K562 (cell line): Measurements from ENCODE around the gene CACNA1S. TPM values are rescaled to one million over a fixed set of nuclear protein-coding genes. Genes with fewer than 3 reads are reported as not detected.

Source experiments
- ATAC-seq: fragments of 200-7000 bp; cut with Tn5 transposase; 3 replicates; pipeline ENCODE4 v1.9.1; 2020; ENCODE audit warnings: moderate library complexity
- BruUV-seq: library from RNA; stranded (reverse); fragments of 400-500 nt; replicated peaks from 2 replicates; lab custom pipeline; 2021; lab: Mats Ljungman, UMichigan
- CTCF ChIA-PET: fragments of 300-600 bp; formaldehyde crosslinking; extraction: SDS; loops from one replicate; lab custom pipeline; 2021; ENCODE audit warnings: low intra/inter-chr PET ratio; lab: Yijun Ruan, JAX
- POLR2A ChIA-PET: fragments of 300-600, 350-650 bp; sonication (Branson Sonifier 250); formaldehyde crosslinking; extraction: SDS; loops from one replicate; lab custom pipeline; 2021; ENCODE audit warnings: antibody characterized with exemption, inconsistent platforms; lab: Yijun Ruan, JAX
- DNase-seq, 4 experiments: peaks; one replicate each; pipeline versions ENCODE4 v3.0.0 to v3.0.0-alpha.2; 2011 to 2018; ENCODE audit warnings: low spot score in 3 of 4, mixed read lengths in 3 of 4; ENCODE audit errors: extremely low read depth in 1 of 4
- FAIRE-seq: peaks from 2 replicates; lab custom pipeline; 2011; peaks lifted over from hg19 to GRCh38; lab: Jason Lieb, UNC
- H2AFZ ChIP-seq: 2 replicates; pipeline ENCODE4 v1.6.0; 2011; ENCODE audit warnings: low read depth, low read length, control low read depth, inconsistent platforms
- H3K27ac ChIP-seq: fragments of 200-600 bp; 3 replicates; pipeline ENCODE4 v1.8.0; 2011; ENCODE audit warnings: low read depth, mild to moderate bottlenecking, control low read depth, inconsistent platforms, low read length, moderate library complexity, mixed read lengths; ENCODE audit errors: extremely low read depth
- H3K27me3 ChIP-seq, 2 experiments: fragments of 300-600 bp in 1 of 2; 2 replicates in 1 of 2; 3 replicates in 1 of 2; pipeline versions ENCODE4 v1.6.0 to v1.8.0; 2011; ENCODE audit warnings: inconsistent platforms in 2 of 2, low read length in 2 of 2, mild to moderate bottlenecking in 1 of 2, mixed read lengths in 1 of 2, moderate library complexity in 1 of 2; ENCODE audit not compliant: control insufficient read depth in 2 of 2, insufficient read depth in 2 of 2
- H3K36me3 ChIP-seq: fragments of 300-600 bp; 3 replicates; pipeline ENCODE4 v1.8.0; 2011; ENCODE audit warnings: mild to moderate bottlenecking, low read length, inconsistent platforms; ENCODE audit not compliant: control insufficient read depth, insufficient read depth
- H3K4me1 ChIP-seq, 2 experiments: fragments of 200-600 bp in 1 of 2; replicated peaks in 1 of 2; 2 replicates in 1 of 2; 3 replicates in 1 of 2; pipeline versions ENCODE4 v1.5.1 to v1.8.0; 2011; ENCODE audit warnings: inconsistent platforms in 2 of 2, low read length in 2 of 2, mild to moderate bottlenecking in 1 of 2, mixed read lengths in 1 of 2, moderate library complexity in 1 of 2; ENCODE audit not compliant: control insufficient read depth in 2 of 2, insufficient read depth in 2 of 2
- H3K4me2 ChIP-seq: 2 replicates; pipeline ENCODE4 v1.6.1; 2011; ENCODE audit warnings: low read length, control low read depth, inconsistent platforms, mixed read lengths; ENCODE audit not compliant: insufficient read depth
- H3K4me3 ChIP-seq: fragments of 200-600 bp; sonication (generic), shearing (Covaris generic); 2 replicates; pipeline ENCODE4 v1.5.1; 2016; ENCODE audit warnings: control low read depth, inconsistent platforms
- H3K79me2 ChIP-seq: fragments of 200-600 bp; 3 replicates; pipeline ENCODE4 v1.8.0; 2011; ENCODE audit warnings: low read length, inconsistent platforms; ENCODE audit not compliant: control insufficient read depth, insufficient read depth
- H3K9ac ChIP-seq, 2 experiments: 2 replicates each; pipeline versions ENCODE4 v1.6.0 to v1.6.1; 2011; ENCODE audit warnings: low read depth in 2 of 2, low read length in 2 of 2, control low read depth in 1 of 2, inconsistent platforms in 1 of 2, mild to moderate bottlenecking in 1 of 2, mixed read lengths in 1 of 2; ENCODE audit not compliant: insufficient read depth in 1 of 2
- H3K9me1 ChIP-seq: one replicate; pipeline ENCODE4 v1.6.0; 2011; ENCODE audit warnings: inconsistent platforms, mild to moderate bottlenecking, low read length, moderate library complexity; ENCODE audit not compliant: control insufficient read depth, insufficient read depth
- H3K9me3 ChIP-seq: replicated peaks from 2 replicates; pipeline ENCODE4 v1.5.1; 2011; ENCODE audit warnings: low read depth, low read length, inconsistent platforms; ENCODE audit not compliant: control insufficient read depth, insufficient read depth
- H4K20me1 ChIP-seq: replicated peaks from 2 replicates; pipeline ENCODE4 v1.6.1; 2011; ENCODE audit warnings: low read length, inconsistent platforms, mixed read lengths; ENCODE audit not compliant: control insufficient read depth, insufficient read depth
- CC2D1A ChIP-seq: fragments of 450-650 bp; IDR thresholded peaks from 2 replicates; pipeline ENCODE4 v1.6.1; 2017; ENCODE audit warnings: mild to moderate bottlenecking
- CREM ChIP-seq: IDR thresholded peaks from 2 replicates; pipeline ENCODE4 v1.6.1; 2014; ENCODE audit warnings: antibody characterized with exemption, low read depth
- HMGN3 ChIP-seq: IDR thresholded peaks from 2 replicates; pipeline ENCODE4 v1.6.1; 2011; ENCODE audit warnings: borderline replicate concordance, low read depth, mild to moderate bottlenecking, mixed read lengths, low read length; ENCODE audit not compliant: insufficient read length; ENCODE audit errors: extremely low read depth
- ILF3 ChIP-seq: fragments of 450-650 bp; IDR thresholded peaks from 2 replicates; pipeline ENCODE4 v1.6.1; 2018; ENCODE audit warnings: antibody characterized with exemption, mild to moderate bottlenecking, moderate library complexity, borderline replicate concordance
- KAT2B ChIP-seq: IDR thresholded peaks from one replicate; pipeline ENCODE4 v1.6.1; 2012; ENCODE audit warnings: low read depth, mild to moderate bottlenecking, control low read depth, inconsistent platforms, low read length, moderate library complexity
- LEF1 ChIP-seq: fragments of 450-650 bp; IDR thresholded peaks from 2 replicates; pipeline ENCODE4 v1.6.1; 2016; ENCODE audit warnings: mild to moderate bottlenecking
- NFIC ChIP-seq: fragments of 450-650 bp; IDR thresholded peaks from 2 replicates; pipeline ENCODE4 v1.6.1; 2017; ENCODE audit warnings: mild to moderate bottlenecking, inconsistent platforms
- PBX2 ChIP-seq, 2 experiments: IDR thresholded peaks in 1 of 2; conservative IDR thresholded peaks in 1 of 2; 2 replicates each; pipeline ENCODE4 v1.6.1; 2016; ENCODE audit warnings: low read depth in 2 of 2, mild to moderate bottlenecking in 1 of 2, missing compliant biosample characterization in 1 of 2, missing genetic modification characterization in 1 of 2, moderate library complexity in 1 of 2
- RFX1 ChIP-seq: fragments of 450-650 bp; IDR thresholded peaks from 2 replicates; pipeline ENCODE4 v1.6.1; 2016; ENCODE audit warnings: mild to moderate bottlenecking, moderate library complexity
- RREB1 ChIP-seq: fragments of 250-450 bp; sonication (Bioruptor Pico); IDR thresholded peaks from 2 replicates; pipeline ENCODE4 v1.4.0; 2020
- TAF9B ChIP-seq: fragments of 450-650 bp; IDR thresholded peaks from 2 replicates; pipeline ENCODE4 v1.6.1; 2018; ENCODE audit warnings: mild to moderate bottlenecking; ENCODE audit not compliant: partially characterized antibody
- WGBS: fragments of 100-300 bp; shearing (Covaris generic); methylation state at CpG from one replicate; pipeline ENCODE4 v1.1.6; 2016; ENCODE audit warnings: low coverage, mixed read lengths; ENCODE audit not compliant: insufficient coverage; ENCODE audit errors: missing lambda C conversion rate; 5-methylcytosine and 5-hydroxymethylcytosine counted together
- in situ Hi-C: fragments of 300-500 bp; cut with MboI; formaldehyde crosslinking; loops from 4 replicates; pipeline ENCODE4 v1.15.0; 2018; ENCODE audit warnings: inconsistent platforms, mixed read lengths
- intact Hi-C: fragments of 100-400 bp; cut with micrococcal nuclease; formaldehyde crosslinking; loops from 2 replicates; pipeline ENCODE4 v1.14.2; 2022
- polyA plus RNA-seq, 8 experiments: library from polyadenylated mRNA; depleted of rRNA in 4 of 8; stranded (reverse) in 5 of 8; unstranded in 3 of 8; fragments of >200 nt; fragmentation: Nextera tagmentation in 2 of 8; fragmentation: Illumina TruSeq in 1 of 8; extraction: Ambion mirVana in 2 of 8; extraction: Trizol in 1 of 8; gene quantifications; 2 replicates each; pipeline versions ENCODE4 v1.2.1 to v1.2.3, GENCODE V29; 2011 to 2014; ENCODE audit warnings: inconsistent platforms in 1 of 8, missing spikeins in 1 of 8
- total RNA-seq, 7 experiments: library from RNA; depleted of rRNA in 6 of 7; stranded (reverse); fragments of >200 nt in 6 of 7; fragmentation: Illumina TruSeq in 2 of 7; extraction: Trizol in 2 of 7; gene quantifications; 2 replicates each; pipeline versions ENCODE4 v1.2.1 to v1.2.3, GENCODE V29; 2011 to 2021; ENCODE audit warnings: low replicate concordance in 1 of 7

CACNA1S gene
- total and polyA plus RNA-seq, 9 of the 15 experiments (the other 6 are each of a cell fraction or from before 2014, with no cell fraction given): not detected

GRCh38 chr1:201153474-201154388, 41.5 kb upstream of the CACNA1S start:
- intact Hi-C loops (loop anchor here (1.0 kb wide), 1 partner anchor 17 kb away; no protein-coding TSS in a partner anchor), in situ Hi-C loops (no loop called here)
- peak; percentile 76 for FAIRE-seq
- Histone ChIP-seq H3K27ac (peak overlapping the region; percentile 93), H3K9me1 (no peaks in the 10 kb centered on the region), H3K4me1 (peaks cover 13 to 29% of the 10 kb centered on the region in 2 experiments), H3K4me2 (peak overlapping the region; percentile 91), H3K9me3 (no peaks in the 10 kb centered on the region), H3K79me2 (peaks cover 12% of the 10 kb centered on the region; the same call in 2 of the 3 replicates), H3K4me3 (peak overlapping the region; percentile 66), H3K27me3 (no peaks in the 10 kb centered on the region), H4K20me1 (peaks cover 6% of the 10 kb centered on the region; the same call in 1 of the 2 replicates), H3K36me3 (peaks cover 41% of the 10 kb centered on the region), H3K9ac (peak overlapping the region; percentile 79 to 89), H2AFZ (peak overlapping the region; percentile 100)
- peak; percentile 80 for ATAC-seq
- DNase-seq: peak; percentile 80 to 91 (median 89)
- ChIA-PET CTCF (interaction anchor here (2.1 kb wide), 1 partner anchor 69 kb away, joined by 5 read pairs; no protein-coding TSS in a partner anchor), POLR2A (interaction anchor here (0.7 to 9.8 kb wide), 7 partner anchors 10 to 160 kb away, joined by 3 to 121 read pairs (median 6); no protein-coding TSS in a partner anchor)
- WGBS: 1% methylated on average over 37 of the region's 37 CpGs
- BruUV-seq: TSS peak; percentile 41
- peak; percentile 85 for TF ChIP-seq NFIC
- peak; percentile 37; the same call in 1 of the 2 replicates for TF ChIP-seq RREB1 (CRISPR knock-in tag)
- TF ChIP-seq KAT2B: no peak
- TF ChIP-seq CC2D1A: peak; percentile 88
- TF ChIP-seq PBX2 (CRISPR knock-in tag; IDR thresholded peaks at IDR 0.05; ENCODE audit: low read depth): no peak
- TF ChIP-seq PBX2 (tag; conservative IDR thresholded peaks at IDR 0.05; ENCODE audit: low read depth): no peak
- TF ChIP-seq ILF3: no peak
- TF ChIP-seq LEF1: peak; percentile 79
- TF ChIP-seq RFX1: no peak
- TF ChIP-seq TAF9B: no peak
- peak; percentile 89 for TF ChIP-seq HMGN3
- TF ChIP-seq CREM: peak; percentile 65
